Chondrocyte (in vitro differentiated cells): ENCODE data around the gene PAX5. TPM values are rescaled to one million over a fixed set of nuclear protein-coding genes. Genes with fewer than 3 reads are reported as not detected.

ENCODE experiments used
- DNase-seq: peaks from one replicate; pipeline ENCODE4 v3.0.0; 2021; ENCODE audit warnings: mixed read lengths, low spot score
- H3K27ac Mint-ChIP-seq: one replicate; pipeline ENCODE4 v1.8.0; 2021; ENCODE audit warnings: mild to moderate bottlenecking, moderate library complexity, mixed read lengths; ENCODE audit not compliant: unreplicated experiment
- H3K27me3 Mint-ChIP-seq: 2 replicates; pipeline ENCODE4 v1.8.0; 2021; ENCODE audit warnings: low read depth, mixed read lengths
- H3K36me3 Mint-ChIP-seq: 2 replicates; pipeline ENCODE4 v1.8.0; 2021; ENCODE audit warnings: low read depth, mixed read lengths
- H3K4me1 Mint-ChIP-seq: 2 replicates; pipeline ENCODE4 v1.8.0; 2021; ENCODE audit warnings: low read depth, mild to moderate bottlenecking, mixed read lengths
- H3K4me3 Mint-ChIP-seq: one replicate; pipeline ENCODE4 v1.8.0; 2021; ENCODE audit warnings: mild to moderate bottlenecking, moderate library complexity, mixed read lengths; ENCODE audit not compliant: unreplicated experiment
- H3K9me3 Mint-ChIP-seq: 2 replicates; pipeline ENCODE4 v1.8.0; 2021; ENCODE audit warnings: low read depth, mixed read lengths
- CTCF ChIP-seq: fragments of 200-600 bp; sonication (generic); IDR thresholded peaks from 2 replicates; pipeline ENCODE4 v1.5.0; 2021; ENCODE audit warnings: antibody characterized with exemption, mild to moderate bottlenecking, moderate library complexity
- total RNA-seq: library from RNA; stranded (reverse); gene quantifications from 3 replicates; pipeline ENCODE4 v1.2.1, GENCODE V29; 2021

The PAX5 gene
- total RNA-seq, 1 donor from 2014 or later = not detected

GRCh38 chr9:37032713-37033112 lies 1.4 kb downstream of the PAX5 start:
- no peak for TF ChIP-seq CTCF
- peaks cover 9% of the 10 kb centered on the region for H3K36me3 Mint-ChIP-seq
- H3K9me3 Mint-ChIP-seq = no peaks in the 10 kb centered on the region
- peaks cover 79% of the 10 kb centered on the region for H3K27me3 Mint-ChIP-seq
- no peak for DNase-seq
- peaks cover 39% of the 10 kb centered on the region for H3K4me1 Mint-ChIP-seq
- H3K27ac Mint-ChIP-seq = no peak overlapping the region
- no peak overlapping the region for H3K4me3 Mint-ChIP-seq

DNA sequence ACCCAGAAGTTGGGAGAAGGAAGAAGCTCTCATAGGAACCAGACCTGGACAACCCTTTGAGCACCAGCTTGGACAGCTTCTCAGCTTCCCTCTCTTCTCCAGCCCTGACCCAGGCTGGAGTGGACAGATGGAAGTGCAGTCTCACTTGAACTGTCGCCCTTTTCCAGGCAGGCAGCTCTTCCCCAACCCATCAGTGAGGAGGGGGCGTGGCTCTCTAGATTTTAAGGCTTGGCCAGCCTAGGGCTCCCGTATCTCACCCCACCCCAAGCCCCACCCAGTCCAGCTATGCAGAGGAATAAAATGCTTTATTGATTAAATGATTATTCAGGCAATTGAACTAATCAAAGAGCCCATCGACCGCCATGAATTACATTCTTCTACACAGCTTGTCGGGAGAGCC lies 2.2 kb downstream of the PAX5 start:
- Mint-ChIP-seq H3K4me3 (no peak overlapping the region), H3K27ac (no peak overlapping the region), H3K36me3 (peaks cover 7% of the 10 kb centered on the region), H3K9me3 (no peaks in the 10 kb centered on the region), H3K4me1 (peaks cover 38% of the 10 kb centered on the region), H3K27me3 (peaks cover 78% of the 10 kb centered on the region)
- no peak for DNase-seq
- TF ChIP-seq CTCF = no peak

- Mint-ChIP-seq H3K4me3 (no peak overlapping the region), H3K4me1 (peaks cover 38% of the 10 kb centered on the region), H3K27me3 (peaks cover 72% of the 10 kb centered on the region), H3K9me3 (no peaks in the 10 kb centered on the region), H3K36me3 (peaks cover 6% of the 10 kb centered on the region), H3K27ac (no peak overlapping the region)
- no peak for TF ChIP-seq CTCF
- DNase-seq = no peak
Measured at GRCh38 chr9:37031081-37031480, 3.0 kb downstream of the PAX5 start.

- Mint-ChIP-seq H3K27me3 (peaks cover 72% of the 10 kb centered on the region), H3K9me3 (no peaks in the 10 kb centered on the region), H3K4me3 (no peak overlapping the region), H3K27ac (no peak overlapping the region), H3K36me3 (peaks cover 3% of the 10 kb centered on the region), H3K4me1 (peaks cover 39% of the 10 kb centered on the region)
- DNase-seq = no peak
- no peak for TF ChIP-seq CTCF
Measured at GRCh38 chr9:37030611-37030939, 3.5 kb downstream of the PAX5 start.

- no peak for DNase-seq
- no peaks in the 10 kb centered on the region for H3K9me3 Mint-ChIP-seq
Measured at GRCh38 chr9:37029776-37030610, 4.1 kb downstream of the PAX5 start.

More at GRCh38 chr9:37029776-37030610, 4.1 kb downstream of the PAX5 start:
- Mint-ChIP-seq H3K27me3 (peaks cover 70% of the 10 kb centered on the region), H3K4me1 (peaks cover 36% of the 10 kb centered on the region), H3K36me3 (peaks cover 3% of the 10 kb centered on the region), H3K27ac (no peak overlapping the region), H3K4me3 (no peak overlapping the region)
- no peak for TF ChIP-seq CTCF
